ENCODE measurements around the gene GINS2. TPM values are rescaled to one million over a fixed set of nuclear protein-coding genes. Genes with fewer than 3 reads are reported as not detected.

Gene GINS2
- polyA plus RNA-seq, 6 donors from 2014 or later: 0.54 to 2.0 (median 1.3) TPM; not detected in 1

GRCh38 chr16:85696781-85697180 is 8.0 kb upstream of the GINS2 start:
- Mint-ChIP-seq H3K27me3 (no peaks in the 10 kb centered on the region), H3K27ac (peak overlapping the region in 1 of 6 donors; percentile 31), H3K36me3 (peaks cover 6 to 10% of the 10 kb centered on the region in 2 donors), H3K9me3 (no peaks in the 10 kb centered on the region), H3K4me1 (no peaks in the 10 kb centered on the region), H3K4me3 (peak overlapping the region in 1 of 8 donors; percentile 20)
- DNase-seq (no peak), ATAC-seq (ENCODE audit: low read depth in 2 of 2) (no peak)

GRCh38 chr16:85695196-85696128 is 6.7 kb upstream of the GINS2 start:
- DNase-seq (no peak), ATAC-seq (ENCODE audit: low read depth in 2 of 2) (no peak)
- H3K4me1 Mint-ChIP-seq: no peaks in the 10 kb centered on the region
- no peaks in the 10 kb centered on the region for H3K36me3 Mint-ChIP-seq
- no peaks in the 10 kb centered on the region for H3K27me3 Mint-ChIP-seq
- H3K9me3 Mint-ChIP-seq: no peaks in the 10 kb centered on the region
- no peak overlapping the region for H3K4me3 Mint-ChIP-seq
- H3K27ac Mint-ChIP-seq: no peak overlapping the region

DNA sequence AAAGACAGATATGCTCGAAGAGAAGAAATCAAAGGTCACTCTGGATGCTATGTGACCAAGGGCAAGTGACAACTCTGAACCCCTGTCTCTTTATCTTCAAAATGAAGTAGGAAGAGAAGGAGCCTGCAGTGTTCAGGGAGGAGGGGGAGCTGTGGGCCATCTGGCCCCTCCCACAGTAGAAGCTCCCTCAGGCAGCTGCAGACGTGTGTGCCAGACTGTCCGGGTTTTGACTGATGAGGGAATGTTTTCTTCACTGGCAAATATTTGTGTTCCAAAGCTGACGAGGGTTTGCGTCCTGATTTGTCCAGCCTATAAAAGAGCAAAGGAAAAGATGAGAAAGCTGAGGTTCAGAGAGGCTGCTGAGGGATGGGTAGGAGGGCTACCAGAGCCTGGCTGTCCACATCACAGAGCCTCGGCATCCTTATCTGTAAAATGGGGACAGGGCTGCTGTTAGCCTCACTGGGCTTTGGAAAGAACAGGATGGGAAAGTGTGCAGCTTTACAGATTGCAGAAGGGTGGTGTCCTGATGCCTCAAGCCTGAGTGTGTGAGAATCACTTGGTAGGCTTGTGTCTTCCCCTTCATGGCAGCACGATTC is 1.8 kb upstream of the GINS2 start:
- DNase-seq (no peak), ATAC-seq (ENCODE audit: low read depth in 2 of 2) (no peak)
- no peak overlapping the region for H3K4me3 Mint-ChIP-seq
- H3K4me1 Mint-ChIP-seq: peaks cover 4 to 10% (median 9%) of the 10 kb centered on the region in 3 donors
- peak overlapping the region in 1 of 6 donors; percentile 60 for H3K27ac Mint-ChIP-seq
- H3K27me3 Mint-ChIP-seq: no peaks in the 10 kb centered on the region
- no peaks in the 10 kb centered on the region for H3K36me3 Mint-ChIP-seq
- no peaks in the 10 kb centered on the region for H3K9me3 Mint-ChIP-seq

- ATAC-seq (ENCODE audit: low read depth in 2 of 2) (no peak), DNase-seq (no peak)
- no peak overlapping the region for H3K27ac Mint-ChIP-seq
- H3K4me3 Mint-ChIP-seq: peak overlapping the region in 1 of 8 donors; percentile 54
- H3K27me3 Mint-ChIP-seq: no peaks in the 10 kb centered on the region
- no peaks in the 10 kb centered on the region for H3K36me3 Mint-ChIP-seq
- no peaks in the 10 kb centered on the region for H3K9me3 Mint-ChIP-seq
- H3K4me1 Mint-ChIP-seq: peaks cover 4 to 11% (median 9%) of the 10 kb centered on the region in 3 donors
These were observed 1.2 kb upstream of the GINS2 start for GRCh38 chr16:85689950-85690320.

DNA sequence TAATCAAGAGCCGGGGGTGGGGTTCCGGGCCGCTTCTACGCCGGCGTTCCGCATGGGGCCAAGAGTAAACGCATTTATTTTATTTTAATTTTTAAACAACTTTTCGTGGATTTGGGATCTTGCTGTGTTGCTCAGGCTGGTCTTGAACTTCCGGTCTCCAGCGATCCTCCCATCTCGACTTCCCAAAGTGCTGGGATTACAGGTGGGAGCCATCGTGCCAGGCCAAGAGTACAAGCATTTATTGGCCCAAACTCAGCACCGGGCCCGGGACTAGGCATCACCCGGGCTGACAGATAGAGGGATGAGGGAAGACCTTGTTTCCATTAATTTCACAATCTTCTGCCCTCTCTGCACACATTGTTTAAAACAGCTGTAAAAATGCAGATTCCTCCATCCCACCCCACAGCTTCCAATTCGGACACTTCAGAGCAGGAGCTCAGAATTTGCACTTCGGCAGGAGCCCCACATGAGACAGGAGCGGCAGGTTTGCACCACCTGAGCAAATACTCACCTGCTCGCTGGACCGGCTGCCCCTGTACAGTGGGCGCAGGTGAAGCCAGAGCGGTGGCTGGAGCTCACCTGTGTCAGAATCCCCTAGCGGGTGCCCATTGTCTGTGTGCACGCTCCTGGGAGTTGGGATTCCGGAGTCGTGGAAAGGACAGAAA is 663 bp upstream of the GINS2 start:
- H3K9me3 Mint-ChIP-seq: no peaks in the 10 kb centered on the region
- H3K27ac Mint-ChIP-seq: no peak overlapping the region
- no peak for ATAC-seq (ENCODE audit: low read depth in 2 of 2)
- DNase-seq: no peak
- peaks cover 4 to 11% (median 9%) of the 10 kb centered on the region in 3 donors for H3K4me1 Mint-ChIP-seq
- no peaks in the 10 kb centered on the region for H3K27me3 Mint-ChIP-seq
- H3K4me3 Mint-ChIP-seq: peak overlapping the region in 7 of 8 donors; percentile 26 to 81 (median 47)
- no peaks in the 10 kb centered on the region for H3K36me3 Mint-ChIP-seq

GRCh38 chr16:85687651-85688471 is 893 bp downstream of the GINS2 start:
- Mint-ChIP-seq H3K9me3 (no peaks in the 10 kb centered on the region), H3K36me3 (no peaks in the 10 kb centered on the region), H3K27me3 (no peaks in the 10 kb centered on the region), H3K27ac (peak overlapping the region in 2 of 6 donors; percentile 36 to 74), H3K4me3 (peak overlapping the region; percentile 63 to 88 (median 78)), H3K4me1 (peaks cover 8 to 13% (median 9%) of the 10 kb centered on the region in 3 donors)
- ATAC-seq (ENCODE audit: low read depth in 2 of 2): no peak
- no peak for DNase-seq

- no peak for DNase-seq
These were observed 1.7 kb downstream of the GINS2 start for GRCh38 chr16:85686912-85687591.

DNA sequence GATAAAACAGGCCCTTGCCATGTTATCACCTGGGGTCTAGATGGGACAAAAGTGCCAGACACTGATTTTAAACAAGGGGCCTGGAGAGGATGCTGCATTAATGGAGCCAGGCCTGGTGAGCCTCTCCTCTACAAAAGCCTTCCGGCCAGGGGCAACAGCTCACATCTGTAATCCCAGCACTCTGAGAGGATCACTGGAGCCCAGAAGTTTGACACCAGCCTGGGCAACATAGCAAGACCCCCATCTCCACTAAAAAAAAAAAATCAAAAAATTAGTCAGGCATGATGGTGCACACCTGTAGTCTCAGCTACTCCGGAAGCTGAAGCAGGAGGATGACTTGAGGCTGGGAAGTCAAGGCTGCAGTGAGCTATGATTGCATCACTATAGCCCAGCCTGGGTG is 3.5 kb downstream of the GINS2 start:
- no peaks in the 10 kb centered on the region for H3K36me3 Mint-ChIP-seq
- no peak for ATAC-seq (ENCODE audit: low read depth in 2 of 2)
- no peaks in the 10 kb centered on the region for H3K9me3 Mint-ChIP-seq
- no peak overlapping the region for H3K27ac Mint-ChIP-seq
- no peaks in the 10 kb centered on the region for H3K27me3 Mint-ChIP-seq
- peaks cover 13 to 21% (median 16%) of the 10 kb centered on the region in 3 donors for H3K4me1 Mint-ChIP-seq
- H3K4me3 Mint-ChIP-seq: no peak overlapping the region
- DNase-seq: no peak

More at GRCh38 chr16:85686912-85687591, 1.7 kb downstream of the GINS2 start:
- peaks cover 8 to 13% (median 9%) of the 10 kb centered on the region in 3 donors for H3K4me1 Mint-ChIP-seq
- no peaks in the 10 kb centered on the region for H3K27me3 Mint-ChIP-seq
- ATAC-seq (ENCODE audit: low read depth in 2 of 2): no peak
- H3K27ac Mint-ChIP-seq: peak overlapping the region in 2 of 6 donors; percentile 51 to 74
- H3K36me3 Mint-ChIP-seq: no peaks in the 10 kb centered on the region
- H3K9me3 Mint-ChIP-seq: no peaks in the 10 kb centered on the region
- H3K4me3 Mint-ChIP-seq: peak overlapping the region; percentile 2 to 83 (median 66)

DNA sequence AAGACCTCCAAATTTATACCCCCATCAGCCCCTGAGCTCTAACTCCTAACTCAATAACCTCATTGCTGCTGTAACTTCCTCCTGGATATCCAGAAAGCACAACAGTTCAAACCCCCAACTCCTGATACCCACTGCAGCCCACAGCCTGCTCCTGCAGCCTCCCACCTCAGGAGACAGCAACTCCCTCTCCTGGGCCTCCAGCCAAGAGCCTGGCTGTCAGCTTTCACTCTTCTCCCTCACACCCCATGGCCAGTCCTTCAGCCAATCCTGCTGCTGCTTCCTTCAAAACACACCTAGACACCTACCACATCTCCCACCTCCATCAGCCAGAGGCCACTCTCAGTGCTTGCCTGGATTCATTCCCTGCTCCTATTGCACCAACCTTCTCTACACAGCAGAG is 5.4 kb downstream of the GINS2 start:
- ATAC-seq (ENCODE audit: low read depth in 2 of 2): no peak
- Mint-ChIP-seq H3K36me3 (no peaks in the 10 kb centered on the region), H3K4me3 (peak overlapping the region in 1 of 8 donors; percentile 54), H3K9me3 (no peaks in the 10 kb centered on the region), H3K27me3 (no peaks in the 10 kb centered on the region), H3K4me1 (peaks cover 19 to 29% (median 22%) of the 10 kb centered on the region in 3 donors), H3K27ac (peak overlapping the region in 2 of 6 donors; percentile 80 to 83)
- no peak for DNase-seq

GRCh38 chr16:85682516-85682915 is 6.2 kb downstream of the GINS2 start:
- DNase-seq (no peak), ATAC-seq (ENCODE audit: low read depth in 2 of 2) (no peak)
- Mint-ChIP-seq H3K9me3 (no peaks in the 10 kb centered on the region), H3K27me3 (no peaks in the 10 kb centered on the region), H3K4me1 (peaks cover 19 to 29% (median 22%) of the 10 kb centered on the region in 3 donors), H3K4me3 (peak overlapping the region in 1 of 8 donors; percentile 6), H3K36me3 (no peaks in the 10 kb centered on the region), H3K27ac (no peak overlapping the region)

- Mint-ChIP-seq H3K9me3 (no peaks in the 10 kb centered on the region), H3K4me1 (peaks cover 16 to 27% (median 18%) of the 10 kb centered on the region in 3 donors), H3K4me3 (no peak overlapping the region), H3K27me3 (no peaks in the 10 kb centered on the region), H3K27ac (no peak overlapping the region), H3K36me3 (no peaks in the 10 kb centered on the region)
- DNase-seq (no peak), ATAC-seq (ENCODE audit: low read depth in 2 of 2) (no peak)
These were observed 7.5 kb downstream of the GINS2 start for GRCh38 chr16:85681255-85681654.

GRCh38 chr16:85680352-85680944 is 8.3 kb downstream of the GINS2 start:
- peak; percentile 72 to 78 for ATAC-seq (ENCODE audit: low read depth in 2 of 2)

More at GRCh38 chr16:85680352-85680944, 8.3 kb downstream of the GINS2 start:
- DNase-seq: peak; percentile 12
- Mint-ChIP-seq H3K27ac (peak overlapping the region in 4 of 6 donors; percentile 13 to 68 (median 44)), H3K36me3 (peaks cover 0 to 1% of the 10 kb centered on the region in 2 donors), H3K4me1 (peaks cover 13 to 19% (median 15%) of the 10 kb centered on the region in 3 donors), H3K4me3 (peak overlapping the region in 4 of 8 donors; percentile 2 to 64 (median 46)), H3K9me3 (no peaks in the 10 kb centered on the region), H3K27me3 (no peaks in the 10 kb centered on the region)
